DOHH2 (cell line): Measurements from ENCODE around the gene USP20.

Experiments used
- H3F3A ChIP-seq: fragments of 200-600 bp; sonication (generic), shearing (Covaris generic); 2 replicates; pipeline ENCODE4 v1.6.0; 2016; ENCODE audit warnings: antibody characterized with exemption, mild to moderate bottlenecking; ENCODE audit not compliant: control insufficient read depth, insufficient read depth
- H3K27ac ChIP-seq: fragments of 200-600 bp; sonication (generic); 2 replicates; pipeline ENCODE4 v1.5.1; 2014; ENCODE audit warnings: low read depth, mild to moderate bottlenecking, low read length, moderate library complexity
- H3K27me3 ChIP-seq: fragments of 200-600 bp; sonication (generic); 2 replicates; pipeline ENCODE4 v1.6.1; 2014; ENCODE audit warnings: mild to moderate bottlenecking, low read length, mixed read lengths; ENCODE audit not compliant: control insufficient read depth
- H3K36me3 ChIP-seq: fragments of 200-600 bp; sonication (generic); 2 replicates; pipeline ENCODE4 v1.6.1; 2014; ENCODE audit warnings: mild to moderate bottlenecking, low read length, moderate library complexity, mixed read lengths; ENCODE audit not compliant: control insufficient read depth
- H3K4me1 ChIP-seq: fragments of 200-600 bp; sonication (generic); 2 replicates; pipeline ENCODE4 v1.6.1; 2014; ENCODE audit warnings: mild to moderate bottlenecking, low read length, mixed read lengths; ENCODE audit not compliant: control insufficient read depth
- H3K4me2 ChIP-seq: fragments of 200-600 bp; sonication (generic); 2 replicates; pipeline ENCODE4 v1.6.0; 2014; ENCODE audit warnings: mild to moderate bottlenecking, low read length, moderate library complexity
- H3K4me3 ChIP-seq: fragments of 200-600 bp; sonication (generic); 2 replicates; pipeline ENCODE4 v1.5.1; 2014; ENCODE audit warnings: mild to moderate bottlenecking, low read length, mixed read lengths
- H3K79me2 ChIP-seq: fragments of 200-600 bp; sonication (generic); 2 replicates; pipeline ENCODE4 v1.6.1; 2014; ENCODE audit warnings: mild to moderate bottlenecking, low read length, mixed read lengths; ENCODE audit not compliant: control insufficient read depth
- H3K9me2 ChIP-seq: fragments of 200-600 bp; sonication (generic); replicated peaks from 2 replicates; pipeline ENCODE4 v1.6.1; 2014; ENCODE audit warnings: mild to moderate bottlenecking, low read length, mixed read lengths; ENCODE audit not compliant: control insufficient read depth
- H3K9me3 ChIP-seq: fragments of 200-600 bp; sonication (generic); 2 replicates; pipeline ENCODE4 v1.6.1; 2014; ENCODE audit warnings: antibody characterized with exemption, low read length, mixed read lengths; ENCODE audit not compliant: control insufficient read depth, insufficient read depth
- H4K20me1 ChIP-seq: fragments of 200-600 bp; sonication (generic); 2 replicates; pipeline ENCODE4 v1.6.0; 2014; ENCODE audit warnings: low read depth, mild to moderate bottlenecking, antibody characterized with exemption, low read length, moderate library complexity; ENCODE audit not compliant: control insufficient read depth, insufficient read depth
- EZH2phosphoT487 ChIP-seq: fragments of 200-600 bp; sonication (generic); IDR thresholded peaks from 2 replicates; pipeline ENCODE4 v1.6.1; 2017; ENCODE audit warnings: borderline replicate concordance, mild to moderate bottlenecking, antibody characterized with exemption, low read length, moderate library complexity, mixed read lengths
- TF ChIP-seq, protein P1 (sequence below): fragments of 200-600 bp; sonication (generic); IDR thresholded peaks from one replicate; pipeline ENCODE4 v1.5.1; 2014; ENCODE audit warnings: antibody characterized with exemption, mild to moderate bottlenecking, low read depth, low read length; ENCODE audit not compliant: poor library complexity, severe bottlenecking

The USP20 gene

DNA sequence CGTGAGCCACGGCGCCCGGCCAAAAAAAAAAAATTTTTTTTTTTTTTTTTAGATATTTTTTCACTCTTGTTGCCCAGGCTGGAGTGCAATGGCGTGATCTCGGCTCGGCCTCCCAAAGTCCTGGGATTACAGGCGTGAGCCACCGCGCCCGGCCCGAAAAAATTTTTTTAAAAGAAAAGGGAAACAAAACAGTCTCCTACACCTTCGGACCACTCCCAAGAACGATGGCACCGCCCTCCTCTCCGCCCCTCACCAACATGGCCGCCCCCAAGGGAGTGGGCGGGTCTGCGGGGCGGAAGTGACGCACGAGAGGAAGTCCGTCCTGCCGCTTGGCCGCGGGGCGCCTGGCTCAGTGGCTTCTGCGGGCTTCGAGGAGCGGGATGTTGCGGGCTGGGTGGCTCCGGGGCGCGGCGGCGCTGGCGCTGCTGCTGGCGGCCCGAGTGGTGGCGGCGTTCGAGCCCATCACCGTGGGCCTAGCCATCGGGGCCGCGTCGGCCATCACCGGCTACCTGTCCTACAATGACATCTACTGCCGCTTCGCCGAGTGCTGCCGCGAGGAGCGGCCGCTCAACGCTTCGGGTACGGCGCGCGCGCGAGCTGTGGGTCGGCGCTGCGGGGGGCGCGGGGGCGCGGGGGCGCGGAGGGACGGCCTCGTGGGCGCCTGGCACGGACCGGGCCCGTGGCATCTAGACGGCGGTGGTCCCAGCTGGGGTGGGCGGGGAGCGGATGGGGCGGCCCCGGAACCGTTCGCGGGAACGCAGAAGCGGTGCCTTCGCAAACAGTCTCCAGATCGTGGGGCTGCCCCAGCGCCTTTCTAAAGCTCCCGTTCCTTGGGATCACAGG lies 32.2 kb upstream of the USP20 start, which contains the start of gene TOR1B:
Gene TOR1B, plus strand, starts transcription at position 352 of the 843 bp plus-strand sequence. Its CDS starts 29 bp downstream, at position 381.
- Histone ChIP-seq H3K27me3 (no peaks in the 10 kb centered on the region), H3K36me3 (peaks cover 12% of the 10 kb centered on the region), H3K4me3 (peak within 1 kb of the TSS; percentile 85), H3K27ac (no peak within 1 kb of the TSS), H3K79me2 (peaks cover 11% of the 10 kb centered on the region), H3F3A (peaks cover 5% of the 10 kb centered on the region; the same call in 1 of the 2 replicates), H4K20me1 (no peaks in the 10 kb centered on the region), H3K9me3 (no peaks in the 10 kb centered on the region), H3K4me2 (peak within 1 kb of the TSS; percentile 87), H3K9me2 (no peaks in the 10 kb centered on the region), H3K4me1 (peaks cover 12% of the 10 kb centered on the region)
- no peak for TF ChIP-seq EZH2phosphoT487
- TF ChIP-seq, protein P1, sequence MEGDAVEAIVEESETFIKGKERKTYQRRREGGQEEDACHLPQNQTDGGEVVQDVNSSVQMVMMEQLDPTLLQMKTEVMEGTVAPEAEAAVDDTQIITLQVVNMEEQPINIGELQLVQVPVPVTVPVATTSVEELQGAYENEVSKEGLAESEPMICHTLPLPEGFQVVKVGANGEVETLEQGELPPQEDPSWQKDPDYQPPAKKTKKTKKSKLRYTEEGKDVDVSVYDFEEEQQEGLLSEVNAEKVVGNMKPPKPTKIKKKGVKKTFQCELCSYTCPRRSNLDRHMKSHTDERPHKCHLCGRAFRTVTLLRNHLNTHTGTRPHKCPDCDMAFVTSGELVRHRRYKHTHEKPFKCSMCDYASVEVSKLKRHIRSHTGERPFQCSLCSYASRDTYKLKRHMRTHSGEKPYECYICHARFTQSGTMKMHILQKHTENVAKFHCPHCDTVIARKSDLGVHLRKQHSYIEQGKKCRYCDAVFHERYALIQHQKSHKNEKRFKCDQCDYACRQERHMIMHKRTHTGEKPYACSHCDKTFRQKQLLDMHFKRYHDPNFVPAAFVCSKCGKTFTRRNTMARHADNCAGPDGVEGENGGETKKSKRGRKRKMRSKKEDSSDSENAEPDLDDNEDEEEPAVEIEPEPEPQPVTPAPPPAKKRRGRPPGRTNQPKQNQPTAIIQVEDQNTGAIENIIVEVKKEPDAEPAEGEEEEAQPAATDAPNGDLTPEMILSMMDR: no peak

DNA sequence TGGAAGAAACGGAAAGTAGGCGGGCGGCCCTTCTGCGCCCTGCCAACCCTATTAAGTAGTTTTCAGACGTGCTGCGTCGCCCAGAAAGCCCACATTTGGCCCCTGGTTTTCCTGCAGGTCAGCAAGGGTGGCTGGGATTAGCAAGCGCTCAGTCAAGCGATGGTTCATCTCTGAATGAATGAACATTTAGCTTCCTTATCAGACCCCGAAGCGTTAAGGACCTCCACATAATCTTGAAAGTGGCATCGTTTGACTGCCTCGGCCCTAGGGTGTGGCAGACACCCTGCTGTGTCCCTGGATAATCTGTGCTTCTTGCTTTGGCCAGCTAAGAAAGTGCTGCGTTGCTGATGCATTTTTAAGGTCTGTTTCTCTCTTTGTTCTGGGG lies 31.6 kb upstream of the USP20 start:
- no peaks in the 10 kb centered on the region for H3K9me3 ChIP-seq
- peak overlapping the region; percentile 85 for H3K4me3 ChIP-seq
- peaks cover 12% of the 10 kb centered on the region for H3K4me1 ChIP-seq
- TF ChIP-seq EZH2phosphoT487: no peak
- TF ChIP-seq, protein P1: no peak
- H3K36me3 ChIP-seq: peaks cover 12% of the 10 kb centered on the region
- H3K4me2 ChIP-seq: peak overlapping the region; percentile 87
- H3K27me3 ChIP-seq: no peaks in the 10 kb centered on the region
- no peak overlapping the region for H3K27ac ChIP-seq
- H3K9me2 ChIP-seq: no peaks in the 10 kb centered on the region
- peaks cover 11% of the 10 kb centered on the region for H3K79me2 ChIP-seq
- H3F3A ChIP-seq: peaks cover 5% of the 10 kb centered on the region; the same call in 1 of the 2 replicates
- H4K20me1 ChIP-seq: no peaks in the 10 kb centered on the region

DNA sequence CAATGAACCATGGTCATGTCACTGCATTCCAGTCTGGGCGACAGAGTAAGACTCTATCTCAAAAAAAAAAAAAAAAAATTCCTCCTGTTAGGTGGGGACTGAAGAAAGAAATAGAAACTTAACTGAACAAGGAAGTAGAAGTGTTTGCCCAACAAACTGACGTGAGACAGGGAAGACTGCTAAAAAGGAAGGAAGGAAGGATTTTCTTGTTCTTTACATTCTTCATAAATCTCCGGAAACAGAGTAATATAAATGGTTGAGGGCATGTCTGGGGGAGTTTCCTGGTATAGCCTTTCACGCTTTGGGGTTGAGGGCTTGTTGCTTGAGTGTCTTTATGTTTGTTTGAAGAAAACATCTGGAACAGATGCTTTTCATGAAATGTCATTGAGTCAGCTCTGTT lies 29.2 kb upstream of the USP20 start:
- no peaks in the 10 kb centered on the region for H3K9me3 ChIP-seq
- no peak overlapping the region for H3K4me2 ChIP-seq
- H3K4me1 ChIP-seq: peaks cover 15% of the 10 kb centered on the region
- no peak overlapping the region for H3K4me3 ChIP-seq
- TF ChIP-seq, protein P1: no peak
- no peak for TF ChIP-seq EZH2phosphoT487
- H3K27me3 ChIP-seq: no peaks in the 10 kb centered on the region
- H3K9me2 ChIP-seq: no peaks in the 10 kb centered on the region
- peaks cover 5% of the 10 kb centered on the region; the same call in 1 of the 2 replicates for H3F3A ChIP-seq
- H3K27ac ChIP-seq: no peak overlapping the region
- H3K36me3 ChIP-seq: peaks cover 29% of the 10 kb centered on the region
- H4K20me1 ChIP-seq: no peaks in the 10 kb centered on the region
- peaks cover 11% of the 10 kb centered on the region for H3K79me2 ChIP-seq
